Measurements from ENCODE around the gene LIM2.

Gene LIM2

DNA sequence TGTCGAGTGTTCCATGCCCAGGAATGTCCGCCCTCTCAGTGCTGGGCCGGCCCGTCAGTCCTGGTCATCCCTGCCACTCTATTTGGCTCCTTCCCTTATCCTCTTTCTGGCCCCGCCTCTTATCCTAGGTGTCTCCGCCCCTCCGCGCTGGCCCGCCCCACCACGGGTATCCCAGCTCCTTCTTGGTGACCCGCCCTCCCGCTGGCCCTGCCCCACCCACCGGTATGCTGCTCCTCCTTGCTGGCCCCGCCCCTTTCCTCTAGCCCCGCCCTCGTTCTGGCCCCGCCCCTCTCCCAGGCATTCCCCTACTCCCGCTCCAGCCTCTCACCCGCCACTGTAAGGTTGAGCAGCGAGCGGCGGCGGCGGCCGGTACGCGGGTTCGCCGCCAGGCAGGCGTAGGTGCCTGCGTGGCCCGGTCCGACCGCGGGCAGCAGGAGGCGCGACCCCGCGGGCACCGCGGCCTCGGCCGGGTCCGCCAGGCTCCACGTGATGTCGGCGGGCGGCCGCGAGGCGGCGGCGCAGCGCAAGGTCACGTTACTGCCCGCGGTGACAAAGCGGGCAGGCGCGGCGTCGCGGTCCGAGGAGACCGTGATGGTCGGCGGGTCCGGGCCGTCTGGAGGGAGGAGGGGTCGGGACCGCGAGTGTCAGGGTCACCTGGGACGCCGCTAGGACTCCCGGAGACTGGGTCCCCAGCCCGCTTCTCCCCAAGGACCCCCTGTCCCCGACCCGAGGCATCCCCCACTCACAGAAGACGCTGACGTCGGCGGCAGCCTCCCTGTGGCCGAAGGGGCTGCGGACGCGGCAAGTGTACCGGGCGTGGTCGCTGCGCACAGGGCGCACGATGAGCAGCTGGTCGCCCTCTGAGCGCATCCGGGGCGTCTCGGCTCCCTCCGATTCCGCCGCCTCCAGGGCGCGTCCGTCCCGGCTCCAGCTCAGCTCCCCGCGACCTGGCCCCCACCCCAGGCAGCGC is 47.8 kb downstream of the LIM2 start:
- peak; percentile 98 to 99 (median 98) for DNase-seq

DNA sequence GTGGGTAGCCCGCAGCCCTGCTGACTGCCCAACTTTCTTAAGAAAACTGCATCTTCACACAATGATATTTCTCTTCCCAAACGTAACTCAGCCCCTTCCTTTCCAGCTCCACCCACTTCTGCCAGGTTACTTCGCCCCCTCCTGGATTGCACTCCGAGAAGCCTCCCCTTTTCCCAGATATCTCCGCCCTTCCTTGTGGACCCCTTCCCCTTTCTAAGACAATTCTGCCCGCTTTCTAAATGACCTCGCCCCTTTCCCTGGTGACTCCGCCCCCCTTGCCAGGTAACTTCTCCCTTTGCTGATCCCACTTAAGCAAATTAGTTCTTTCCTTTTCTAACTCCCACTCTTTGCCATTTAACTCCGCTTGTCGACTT is 48.5 kb downstream of the LIM2 start:
- no peak for DNase-seq

DNA sequence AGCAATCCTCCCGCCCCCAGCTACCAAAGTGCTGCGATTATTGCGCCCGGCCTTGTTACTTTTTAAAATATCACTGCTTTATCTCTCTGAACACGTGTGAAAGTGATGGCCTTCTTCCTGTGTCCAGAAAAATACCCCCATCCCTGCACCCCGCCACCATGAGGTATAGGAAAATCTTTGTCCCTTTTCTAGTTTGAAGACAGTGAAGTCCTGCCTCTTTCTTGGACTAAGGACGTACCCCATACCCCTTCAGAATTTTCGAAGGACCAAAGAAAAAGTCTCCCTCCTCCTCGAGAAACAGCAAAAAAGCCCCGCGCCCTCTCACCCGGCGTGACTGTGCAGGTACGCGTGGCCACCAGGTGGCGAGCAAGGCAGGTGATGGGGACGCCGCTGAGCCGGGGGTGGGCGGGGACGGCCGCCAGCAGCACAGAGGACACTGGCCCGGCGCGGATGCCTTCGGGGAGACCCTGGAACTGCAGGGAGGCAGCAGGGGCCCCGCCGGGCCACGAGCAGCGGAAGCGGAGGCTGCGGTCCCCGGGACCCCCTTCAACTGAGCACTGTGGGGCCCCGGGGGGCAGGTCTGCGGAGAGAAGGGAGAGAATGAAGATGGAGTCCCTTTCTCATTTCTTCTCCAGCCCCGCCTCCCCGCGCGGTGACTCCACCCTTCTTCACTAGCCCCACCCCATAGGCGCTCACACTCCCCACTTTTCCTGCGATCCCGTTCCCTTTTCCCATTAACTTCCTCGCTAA is 49.0 kb downstream of the LIM2 start:
- peak; percentile 66 to 90 (median 76) for DNase-seq

DNA sequence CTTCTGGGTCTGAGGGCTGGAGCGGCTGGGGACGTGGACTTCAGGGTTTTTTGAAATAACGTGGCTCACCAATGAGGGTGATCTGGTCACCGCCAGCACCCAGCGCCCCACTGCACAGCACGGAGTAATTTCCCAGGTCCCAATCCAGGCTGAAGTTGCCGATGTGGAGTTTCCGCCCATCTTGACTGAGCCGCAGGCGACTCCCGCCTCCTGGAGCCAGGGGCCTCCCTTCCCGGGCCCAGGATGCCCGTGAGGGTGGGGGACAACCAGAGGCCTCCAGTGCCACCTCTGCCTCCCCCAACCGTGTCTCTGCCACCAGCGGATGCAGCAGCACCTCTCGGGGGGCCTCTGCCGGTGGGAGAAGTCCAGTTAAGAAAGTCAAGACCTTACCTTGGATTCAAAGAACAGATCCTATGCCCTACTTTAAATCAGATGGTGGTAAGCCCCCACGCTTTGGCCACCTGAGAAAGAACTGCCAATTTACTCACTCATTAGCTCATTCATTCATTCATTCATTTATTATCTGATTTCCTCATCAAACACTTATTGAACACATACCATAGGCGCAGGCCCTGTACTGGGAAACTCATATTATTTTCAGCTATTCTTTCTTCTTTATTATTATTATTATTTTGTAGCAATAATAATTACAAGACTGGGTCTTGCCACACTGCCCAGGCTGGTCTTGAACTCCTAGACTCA is 49.8 kb downstream of the LIM2 start:
- DNase-seq = no peak

DNA sequence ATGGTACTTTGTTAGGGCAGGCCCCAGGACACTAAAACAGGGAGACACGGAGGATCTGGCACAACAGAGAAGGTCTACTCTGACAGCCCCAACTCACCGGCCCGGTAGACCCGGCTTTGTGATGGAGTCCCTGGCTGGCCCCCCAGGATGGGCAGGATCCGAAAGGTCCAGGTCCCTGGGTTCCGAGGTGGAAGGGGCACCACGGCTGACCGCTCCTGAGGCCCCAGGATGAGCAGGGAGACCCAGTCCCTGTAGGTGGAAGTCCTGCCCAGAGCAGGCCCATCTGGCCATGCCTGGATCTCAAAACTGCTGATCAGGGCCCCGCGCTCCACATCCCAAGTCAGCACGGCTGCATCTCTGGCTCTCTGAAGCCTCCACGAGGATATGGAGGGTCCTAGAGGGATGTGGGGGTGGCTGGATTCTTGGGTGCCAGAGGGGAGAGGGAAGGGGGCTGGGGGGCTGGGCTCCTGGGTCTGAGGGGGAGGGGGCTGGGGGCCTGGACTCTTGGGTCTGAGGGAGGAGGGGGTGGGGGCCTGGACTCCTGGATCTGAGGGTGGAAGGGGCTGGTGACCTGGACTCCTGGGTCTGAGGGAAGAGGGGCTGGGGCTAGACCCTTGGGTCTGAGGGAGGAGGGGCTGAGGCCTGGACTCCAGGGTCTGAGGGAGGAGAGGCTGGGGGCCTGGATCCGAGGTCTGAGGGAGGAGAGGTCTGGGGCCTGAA is 50.5 kb downstream of the LIM2 start:
- DNase-seq = no peak

DNA sequence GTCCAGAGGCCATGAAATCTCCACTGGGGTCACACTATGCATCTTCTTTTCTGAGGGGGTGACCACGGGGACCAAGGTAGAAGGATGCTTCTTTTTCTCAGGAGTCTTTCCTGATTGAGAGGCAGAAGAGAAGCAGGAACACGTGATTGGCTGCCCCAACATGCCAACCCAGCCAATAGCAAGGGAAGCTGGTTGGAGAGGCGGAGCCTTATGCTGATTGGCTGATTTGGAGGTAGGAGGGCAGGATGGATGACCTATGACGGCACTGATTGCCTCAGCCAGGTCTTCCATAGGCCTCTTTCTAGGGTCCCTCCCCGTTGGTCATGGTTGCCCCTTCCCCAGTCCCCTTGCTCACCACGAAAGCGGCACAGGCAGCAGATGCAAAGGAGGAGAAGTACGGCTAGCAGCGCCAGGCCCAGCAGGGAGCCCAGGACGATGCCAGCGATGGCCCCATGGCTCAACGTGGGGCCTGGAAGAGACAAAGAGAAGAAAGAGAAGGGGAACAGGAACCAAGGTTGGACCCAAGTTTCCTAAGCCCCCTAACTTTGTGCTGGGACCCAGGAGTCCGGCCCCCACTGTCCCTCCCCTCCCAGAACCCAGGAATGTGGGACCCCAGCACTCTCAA is 53.8 kb downstream of the LIM2 start:
- no peak for DNase-seq

DNA sequence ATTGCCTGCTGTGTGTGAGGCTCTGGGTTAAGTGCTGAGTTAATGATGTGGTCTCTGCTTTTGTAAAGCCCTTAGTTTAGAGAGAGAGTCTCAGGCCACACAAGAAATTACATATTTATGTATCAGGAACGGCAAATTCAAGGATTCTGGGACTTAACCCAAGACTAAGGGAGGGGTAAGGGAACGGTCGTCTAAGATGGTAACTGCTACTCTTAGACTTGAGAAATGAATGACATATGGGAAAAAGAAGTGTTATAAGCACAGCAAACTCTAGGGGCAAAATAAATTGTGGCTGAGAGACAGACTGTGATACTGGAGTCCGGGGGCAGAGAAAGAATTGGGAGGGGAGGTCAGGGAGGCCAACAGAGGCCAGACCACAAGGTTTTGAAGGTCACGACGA is 56.1 kb downstream of the LIM2 start:
- no peak for DNase-seq

DNA sequence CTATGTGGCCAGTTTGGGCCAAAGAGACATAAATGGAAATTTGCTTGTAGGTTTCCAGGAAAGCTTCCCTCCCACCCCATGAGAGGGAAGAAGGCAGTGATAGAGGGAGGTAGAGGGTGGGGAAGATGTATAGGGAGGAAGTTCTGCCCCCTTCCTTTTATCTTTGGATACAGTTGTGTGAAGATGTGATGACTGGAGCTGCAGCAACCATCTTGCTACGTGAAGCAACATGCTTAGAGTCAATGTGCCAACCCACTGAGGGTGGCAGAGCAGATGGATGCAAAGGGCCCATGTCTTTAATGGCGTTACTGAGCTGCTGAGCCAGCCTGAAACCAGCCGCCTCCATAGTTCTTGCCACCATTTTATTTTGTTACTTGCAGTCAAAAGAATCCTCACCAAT is 56.6 kb downstream of the LIM2 start:
- DNase-seq = no peak

DNA sequence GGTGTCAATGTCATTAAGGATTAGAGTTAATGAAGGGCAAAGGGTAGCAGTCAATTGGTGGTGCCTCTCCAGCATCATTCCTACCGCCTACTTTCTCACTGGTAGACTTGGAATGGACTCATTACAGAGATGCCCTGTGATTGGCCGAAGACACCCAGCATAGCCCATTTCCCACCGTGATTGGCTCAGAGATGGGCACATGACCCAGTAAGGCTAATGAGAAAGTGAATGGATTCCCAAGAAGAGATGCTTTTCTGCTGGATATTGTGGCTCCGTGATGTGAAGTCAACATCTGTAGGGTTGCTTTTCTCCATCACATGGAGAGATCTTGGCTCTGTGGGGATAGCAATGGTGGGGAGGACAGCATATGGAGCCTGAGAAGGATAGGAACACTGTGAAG is 57.4 kb downstream of the LIM2 start:
- DNase-seq = no peak
